ENCODE data around the gene ZNF81. TPM values are rescaled to one million over a fixed set of nuclear protein-coding genes. Genes with fewer than 3 reads are reported as not detected.
"Not testable (repeated sequence)": the region's sequence is repeated elsewhere in the genome, so short reads cannot be mapped to it uniquely, and the experiment has no call there.

The ZNF81 gene
- total RNA-seq, 5 donors from 2014 or later (not counting 1 experiment from before 2014, with no cell fraction given) = 8.7 to 14.3 (median 11.5) TPM

- ChIA-PET CTCF (no interaction called here), POLR2A (no interaction called here)
- no peaks in the 10 kb centered on the region for H3K9me3 ChIP-seq
- H3K4me3 ChIP-seq (ENCODE audit: control insufficient read depth in 1 of 2, extremely low read depth in 1 of 2, low read length in 1 of 2) = no peak overlapping the region
- no CpG with 5 or more reads among the region's 1 CpG for WGBS (ENCODE audit: insufficient coverage)
- DNase-seq = no peak
- Mint-ChIP-seq H3K4me1 (peaks cover 17 to 30% (median 19%) of the 10 kb centered on the region in 3 donors), H3K27ac (no peak overlapping the region), H3K36me3 (peaks cover 2% of the 10 kb centered on the region), H3K27me3 (no peaks in the 10 kb centered on the region), H3K9me3 (no peaks in the 10 kb centered on the region), H3K4me3 (peak overlapping the region in 1 of 3 donors; percentile 15)
- no peaks in the 10 kb centered on the region for H3K27me3 ChIP-seq (replicated peaks in 1 of 2; ENCODE audit: control insufficient read depth in 2 of 2, extremely low read depth in 1 of 2, insufficient read depth in 2 of 2, low read length in 1 of 2)
- H3K36me3 ChIP-seq (ENCODE audit: control insufficient read depth in 2 of 2, extremely low read depth in 1 of 2, insufficient read depth in 1 of 2, low read length in 1 of 2) = no peaks in the 10 kb centered on the region
- H3K4me1 ChIP-seq (ENCODE audit: control insufficient read depth in 1 of 2, extremely low read depth in 1 of 2, insufficient read depth in 2 of 2, low read length in 2 of 2) = peaks cover 7 to 11% of the 10 kb centered on the region in 2 experiments
- no peak for ATAC-seq (replicated peaks in 1 of 4)
- no peak overlapping the region for H3K27ac ChIP-seq (ENCODE audit: low read length)
Measured at GRCh38 chrX:47838361-47838760, 1.7 kb downstream of the ZNF81 start.

GRCh38 chrX:47840111-47840510, 3.4 kb downstream of the ZNF81 start:
- H3K27ac Mint-ChIP-seq = no peak overlapping the region
- CTCF ChIA-PET = no interaction called here
- H3K27me3 ChIP-seq (replicated peaks in 1 of 2; ENCODE audit: control insufficient read depth in 2 of 2, extremely low read depth in 1 of 2, insufficient read depth in 2 of 2, low read length in 1 of 2) = no peaks in the 10 kb centered on the region
- no peak overlapping the region for H3K4me3 Mint-ChIP-seq
- H3K27ac ChIP-seq (ENCODE audit: low read length) = no peak overlapping the region
- DNase-seq (no peak), ATAC-seq (replicated peaks in 1 of 4) (no peak)
- WGBS (ENCODE audit: insufficient coverage) = no CpG with 5 or more reads among the region's 4 CpGs
- H3K27me3 Mint-ChIP-seq = no peaks in the 10 kb centered on the region
- H3K4me1 ChIP-seq (ENCODE audit: control insufficient read depth in 1 of 2, extremely low read depth in 1 of 2, insufficient read depth in 2 of 2, low read length in 2 of 2) = peaks cover 7 to 11% of the 10 kb centered on the region in 2 experiments
- H3K9me3 Mint-ChIP-seq = no peaks in the 10 kb centered on the region
- peaks cover 19 to 31% (median 20%) of the 10 kb centered on the region in 3 donors for H3K4me1 Mint-ChIP-seq
- no peak overlapping the region for H3K4me3 ChIP-seq (ENCODE audit: control insufficient read depth in 1 of 2, extremely low read depth in 1 of 2, low read length in 1 of 2)
- POLR2A ChIA-PET = interaction anchor here in 1 of 2 donors (0.7 kb wide), 2 partner anchors 47 to 391 kb away, joined by 7 to 10 read pairs; no protein-coding TSS in a partner anchor
- peaks cover 2% of the 10 kb centered on the region for H3K36me3 Mint-ChIP-seq
- H3K9me3 ChIP-seq = no peaks in the 10 kb centered on the region
- no peaks in the 10 kb centered on the region for H3K36me3 ChIP-seq (ENCODE audit: control insufficient read depth in 2 of 2, extremely low read depth in 1 of 2, insufficient read depth in 1 of 2, low read length in 1 of 2)

- DNase-seq (no peak), ATAC-seq (replicated peaks in 1 of 4) (no peak)
- Mint-ChIP-seq H3K27ac (no peak overlapping the region), H3K9me3 (no peaks in the 10 kb centered on the region), H3K27me3 (no peaks in the 10 kb centered on the region), H3K4me1 (peaks cover 2 to 11% (median 10%) of the 10 kb centered on the region in 3 donors), H3K36me3 (peaks cover 13% of the 10 kb centered on the region), H3K4me3 (no peak overlapping the region)
- Histone ChIP-seq H3K27ac (ENCODE audit: low read length) (no peak overlapping the region), H3K27me3 (replicated peaks in 1 of 2; ENCODE audit: control insufficient read depth in 2 of 2, extremely low read depth in 1 of 2, insufficient read depth in 2 of 2, low read length in 1 of 2) (no peaks in the 10 kb centered on the region), H3K36me3 (ENCODE audit: control insufficient read depth in 2 of 2, extremely low read depth in 1 of 2, insufficient read depth in 1 of 2, low read length in 1 of 2) (peaks cover 0 to 5% of the 10 kb centered on the region in 2 donors), H3K4me3 (ENCODE audit: control insufficient read depth in 1 of 2, extremely low read depth in 1 of 2, low read length in 1 of 2) (no peak overlapping the region), H3K4me1 (ENCODE audit: control insufficient read depth in 1 of 2, extremely low read depth in 1 of 2, insufficient read depth in 2 of 2, low read length in 2 of 2) (no peaks in the 10 kb centered on the region), H3K9me3 (no peaks in the 10 kb centered on the region)
- WGBS (ENCODE audit: insufficient coverage) = no CpG with 5 or more reads among the region's 1 CpG
- POLR2A ChIA-PET = no interaction called here
- CTCF ChIA-PET = no interaction called here
Measured at GRCh38 chrX:47843363-47843762, 6.7 kb downstream of the ZNF81 start.

GRCh38 chrX:47844117-47844516, 7.4 kb downstream of the ZNF81 start:
- H3K4me3 Mint-ChIP-seq = no peak overlapping the region
- H3K36me3 ChIP-seq (ENCODE audit: control insufficient read depth in 2 of 2, extremely low read depth in 1 of 2, insufficient read depth in 1 of 2, low read length in 1 of 2) = peaks cover 0 to 11% of the 10 kb centered on the region in 2 donors
- DNase-seq (no peak), ATAC-seq (replicated peaks in 1 of 4) (no peak)
- H3K4me1 Mint-ChIP-seq = peaks cover 2 to 6% (median 6%) of the 10 kb centered on the region in 3 donors
- ChIA-PET POLR2A (no interaction called here), CTCF (no interaction called here)
- H3K36me3 Mint-ChIP-seq = peaks cover 14% of the 10 kb centered on the region
- no peak overlapping the region for H3K27ac ChIP-seq (ENCODE audit: low read length)
- H3K27me3 ChIP-seq (replicated peaks in 1 of 2; ENCODE audit: control insufficient read depth in 2 of 2, extremely low read depth in 1 of 2, insufficient read depth in 2 of 2, low read length in 1 of 2) = no peaks in the 10 kb centered on the region
- no CpG with 5 or more reads among the region's 1 CpG for WGBS (ENCODE audit: insufficient coverage)
- no peaks in the 10 kb centered on the region for H3K4me1 ChIP-seq (ENCODE audit: control insufficient read depth in 1 of 2, extremely low read depth in 1 of 2, insufficient read depth in 2 of 2, low read length in 2 of 2)
- H3K27ac Mint-ChIP-seq = no peak overlapping the region
- no peaks in the 10 kb centered on the region for H3K9me3 Mint-ChIP-seq
- H3K4me3 ChIP-seq (ENCODE audit: control insufficient read depth in 1 of 2, extremely low read depth in 1 of 2, low read length in 1 of 2) = no peak overlapping the region
- H3K27me3 Mint-ChIP-seq = no peaks in the 10 kb centered on the region
- H3K9me3 ChIP-seq = no peaks in the 10 kb centered on the region

- H3K9me3 ChIP-seq = no peaks in the 10 kb centered on the region
- no peak overlapping the region for H3K27ac ChIP-seq (ENCODE audit: low read length)
- H3K27ac Mint-ChIP-seq = no peak overlapping the region
- H3K4me1 Mint-ChIP-seq = peaks cover 2 to 10% (median 6%) of the 10 kb centered on the region in 3 donors
- 100% methylated on average over 1 of the region's 7 CpGs for WGBS (ENCODE audit: insufficient coverage)
- no peaks in the 10 kb centered on the region for H3K27me3 Mint-ChIP-seq
- no peak overlapping the region for H3K4me3 ChIP-seq (ENCODE audit: control insufficient read depth in 1 of 2, extremely low read depth in 1 of 2, low read length in 1 of 2)
- ChIA-PET POLR2A (interaction anchor here in 1 of 2 donors (0.9 kb wide), 1 partner anchor 10 kb away, joined by 3 read pairs; the partner anchor contains the start of gene ZNF81), CTCF (interaction anchor here in 1 of 2 donors (1.0 kb wide), 1 partner anchor 14 kb away, joined by 3 read pairs; no protein-coding TSS in a partner anchor)
- no peak for DNase-seq
- H3K4me1 ChIP-seq (ENCODE audit: control insufficient read depth in 1 of 2, extremely low read depth in 1 of 2, insufficient read depth in 2 of 2, low read length in 2 of 2) = no peaks in the 10 kb centered on the region
- no peak overlapping the region for H3K4me3 Mint-ChIP-seq
- H3K27me3 ChIP-seq (replicated peaks in 1 of 2; ENCODE audit: control insufficient read depth in 2 of 2, extremely low read depth in 1 of 2, insufficient read depth in 2 of 2, low read length in 1 of 2) = no peaks in the 10 kb centered on the region
- no peak for ATAC-seq (replicated peaks in 1 of 4)
- H3K9me3 Mint-ChIP-seq = no peaks in the 10 kb centered on the region
- peaks cover 0 to 13% of the 10 kb centered on the region in 2 donors for H3K36me3 ChIP-seq (ENCODE audit: control insufficient read depth in 2 of 2, extremely low read depth in 1 of 2, insufficient read depth in 1 of 2, low read length in 1 of 2)
- peaks cover 24% of the 10 kb centered on the region for H3K36me3 Mint-ChIP-seq
Measured at GRCh38 chrX:47846040-47846439, 9.3 kb downstream of the ZNF81 start.

GRCh38 chrX:47849778-47850177, 13.1 kb downstream of the ZNF81 start:
- H3K9me3 Mint-ChIP-seq = no peaks in the 10 kb centered on the region
- peaks cover 0 to 7% of the 10 kb centered on the region in 2 donors for H3K27me3 Mint-ChIP-seq
- no CpG with 5 or more reads among the region's 2 CpGs for WGBS (ENCODE audit: insufficient coverage)
- DNase-seq (no peak), ATAC-seq (replicated peaks in 1 of 4) (no peak)
- CTCF ChIA-PET = no interaction called here
- H3K9me3 ChIP-seq = no peaks in the 10 kb centered on the region
- no peak overlapping the region for H3K27ac Mint-ChIP-seq
- H3K4me1 Mint-ChIP-seq = peaks cover 0 to 10% (median 0%) of the 10 kb centered on the region in 3 donors
- no peaks in the 10 kb centered on the region for H3K27me3 ChIP-seq (replicated peaks in 1 of 2; ENCODE audit: control insufficient read depth in 2 of 2, extremely low read depth in 1 of 2, insufficient read depth in 2 of 2, low read length in 1 of 2)
- no peaks in the 10 kb centered on the region for H3K4me1 ChIP-seq (ENCODE audit: control insufficient read depth in 1 of 2, extremely low read depth in 1 of 2, insufficient read depth in 2 of 2, low read length in 2 of 2)
- POLR2A ChIA-PET = no interaction called here
- H3K4me3 ChIP-seq (ENCODE audit: control insufficient read depth in 1 of 2, extremely low read depth in 1 of 2, low read length in 1 of 2) = no peak overlapping the region
- H3K36me3 Mint-ChIP-seq = peaks cover 33% of the 10 kb centered on the region
- no peak overlapping the region for H3K27ac ChIP-seq (ENCODE audit: low read length)
- no peak overlapping the region for H3K4me3 Mint-ChIP-seq
- H3K36me3 ChIP-seq (ENCODE audit: control insufficient read depth in 2 of 2, extremely low read depth in 1 of 2, insufficient read depth in 1 of 2, low read length in 1 of 2) = peaks cover 0 to 16% of the 10 kb centered on the region in 2 donors

GRCh38 chrX:47850389-47850788, 13.7 kb downstream of the ZNF81 start:
- CTCF ChIA-PET; H3K27ac Mint-ChIP-seq; DNase-seq; H3K4me3 ChIP-seq (ENCODE audit: control insufficient read depth in 1 of 2, extremely low read depth in 1 of 2, low read length in 1 of 2); H3K4me3 Mint-ChIP-seq; H3K27me3 ChIP-seq (replicated peaks in 1 of 2; ENCODE audit: control insufficient read depth in 2 of 2, extremely low read depth in 1 of 2, insufficient read depth in 2 of 2, low read length in 1 of 2); ATAC-seq (replicated peaks in 1 of 4); H3K4me1 ChIP-seq (ENCODE audit: control insufficient read depth in 1 of 2, extremely low read depth in 1 of 2, insufficient read depth in 2 of 2, low read length in 2 of 2); H3K9me3 Mint-ChIP-seq; POLR2A ChIA-PET; H3K9me3 ChIP-seq; H3K27me3 Mint-ChIP-seq; H3K27ac ChIP-seq (ENCODE audit: low read length): not testable (repeated sequence)
- Mint-ChIP-seq H3K36me3 (peaks cover 33% of the 10 kb centered on the region), H3K4me1 (peaks cover 0 to 10% (median 0%) of the 10 kb centered on the region in 3 donors)
- WGBS (ENCODE audit: insufficient coverage) = no CpG with 5 or more reads among the region's 2 CpGs
- H3K36me3 ChIP-seq (ENCODE audit: control insufficient read depth in 2 of 2, extremely low read depth in 1 of 2, insufficient read depth in 1 of 2, low read length in 1 of 2) = peaks cover 0 to 16% of the 10 kb centered on the region in 2 donors
